ENCODE results near the gene RHOJ.

- no peak for TF ChIP-seq TCFL5 (CRISPR knock-in tag; conservative IDR thresholded peaks at IDR 0.05)
- no peak for TF ChIP-seq EP300 (IDR thresholded peaks at IDR 0.05; ENCODE audit: low read length)
Observed at GRCh38 chr14:63200035-63200740, 4.1 kb upstream of the RHOJ start.
